HepG2 (cell line): ENCODE measurements around the gene MRPL51. TPM values are rescaled to one million over a fixed set of nuclear protein-coding genes. Genes with fewer than 3 reads are reported as not detected.

ENCODE experiments used
- ATAC-seq: fragments of 200-7000 bp; cut with Tn5 transposase; 3 replicates; pipeline ENCODE4 v1.9.1; 2020; ENCODE audit warnings: mild to moderate bottlenecking, moderate library complexity
- BruUV-seq: library from RNA; stranded (reverse); fragments of 400-500 nt; replicated peaks from 2 replicates; lab custom pipeline; 2021; lab: Mats Ljungman, UMichigan
- CTCF ChIA-PET: fragments of 300-600 bp; formaldehyde crosslinking; extraction: SDS; loops from one replicate; lab custom pipeline; 2021; ENCODE audit warnings: low total read pairs, inconsistent platforms, low intra/inter-chr PET ratio; lab: Yijun Ruan, JAX
- POLR2A ChIA-PET: fragments of 350-600 bp; sonication (Branson Sonifier 250); formaldehyde crosslinking; loops from one replicate; lab custom pipeline; 2020; ENCODE audit warnings: antibody characterized with exemption, inconsistent platforms; lab: Yijun Ruan, JAX
- DNase-seq: peaks from one replicate; pipeline ENCODE4 v3.0.0-alpha.2; 2015; ENCODE audit warnings: low spot score
- FAIRE-seq: peaks from 3 replicates; lab custom pipeline; 2011; peaks lifted over from hg19 to GRCh38; lab: Jason Lieb, UNC
- H2AFZ ChIP-seq: one replicate; pipeline ENCODE4 v1.6.1; 2011; ENCODE audit warnings: low read length, inconsistent platforms
- H3K27ac ChIP-seq: fragments of 300-600 bp; 3 replicates; pipeline ENCODE4 v1.8.0; 2011; ENCODE audit warnings: mixed run types, mild to moderate bottlenecking, mixed read lengths, low read length, inconsistent platforms; ENCODE audit not compliant: insufficient read depth; ENCODE audit errors: extremely low read length
- H3K27me3 ChIP-seq, 2 experiments: fragments of 200-600 bp in 1 of 2; 2 replicates in 1 of 2; 3 replicates in 1 of 2; pipeline versions ENCODE4 v1.6.0 to v1.8.0; 2011; ENCODE audit warnings: low read length in 2 of 2, mild to moderate bottlenecking in 2 of 2, moderate library complexity in 2 of 2, inconsistent platforms in 1 of 2; ENCODE audit not compliant: insufficient read depth in 2 of 2, control insufficient read depth in 1 of 2
- H3K36me3 ChIP-seq, 2 experiments: fragments of 200-600 bp in 1 of 2; replicated peaks in 1 of 2; 2 replicates in 1 of 2; 3 replicates in 1 of 2; pipeline versions ENCODE4 v1.5.1 to v1.8.0; 2011; ENCODE audit warnings: low read length in 2 of 2, inconsistent platforms in 1 of 2; ENCODE audit not compliant: insufficient read depth in 2 of 2, control insufficient read depth in 1 of 2
- H3K4me1 ChIP-seq: 2 replicates; pipeline ENCODE4 v1.5.1; 2012; ENCODE audit warnings: low read length, inconsistent platforms; ENCODE audit not compliant: insufficient read depth
- H3K4me2 ChIP-seq: 2 replicates; pipeline ENCODE4 v1.6.0; 2011; ENCODE audit warnings: low read depth, low read length, inconsistent platforms
- H3K4me3 ChIP-seq, 3 experiments: fragments of 200-600 bp in 1 of 3; sonication (generic), shearing (Covaris generic) in 1 of 3; replicated peaks in 1 of 3; 2 replicates each; pipeline ENCODE4 v1.5.1; 2011 to 2016; ENCODE audit warnings: low read length in 3 of 3, inconsistent platforms in 2 of 3, low read depth in 2 of 3, mild to moderate bottlenecking in 2 of 3, control low read depth in 1 of 3, mixed read lengths in 1 of 3; ENCODE audit not compliant: insufficient read depth in 1 of 3
- H3K79me2 ChIP-seq: one replicate; pipeline ENCODE4 v1.6.1; 2011; ENCODE audit warnings: low read length, inconsistent platforms; ENCODE audit not compliant: insufficient read depth
- H3K9ac ChIP-seq: 2 replicates; pipeline ENCODE4 v1.6.0; 2011; ENCODE audit warnings: mild to moderate bottlenecking, low read depth, low read length, inconsistent platforms; ENCODE audit not compliant: insufficient read depth
- H3K9me3 ChIP-seq: 2 replicates; pipeline ENCODE4 v1.5.1; 2012; ENCODE audit warnings: mild to moderate bottlenecking, low read length
- H4K20me1 ChIP-seq: 2 replicates; pipeline ENCODE4 v1.6.0; 2011; ENCODE audit warnings: inconsistent platforms, mild to moderate bottlenecking, low read length, moderate library complexity; ENCODE audit not compliant: insufficient read depth
- BCL3 ChIP-seq: sonication (generic); formaldehyde crosslinking; IDR thresholded peaks from 2 replicates; pipeline ENCODE4 v1.5.1; 2020; ENCODE audit warnings: mild to moderate bottlenecking, missing genetic modification reagents, moderate library complexity
- ESRRA ChIP-seq: sonication (generic); formaldehyde crosslinking; IDR thresholded peaks from 2 replicates; pipeline ENCODE4 v1.5.1; 2020; ENCODE audit warnings: mild to moderate bottlenecking, low read depth, missing genetic modification reagents
- MTERF4 ChIP-seq: sonication (generic); formaldehyde crosslinking; IDR thresholded peaks from 2 replicates; pipeline ENCODE4 v1.8.0; 2023; ENCODE audit warnings: mild to moderate bottlenecking, missing genetic modification reagents
- NONO ChIP-seq, 2 experiments: fragments of 450-650 bp in 1 of 2; sonication (generic) in 1 of 2; formaldehyde crosslinking in 1 of 2; IDR thresholded peaks in 1 of 2; conservative IDR thresholded peaks in 1 of 2; 2 replicates each; pipeline versions ENCODE4 v1.6.1 to v1.8.0; 2017 to 2022; ENCODE audit warnings: mild to moderate bottlenecking in 1 of 2, missing genetic modification reagents in 1 of 2, moderate library complexity in 1 of 2
- RBM22 ChIP-seq: fragments of 200-400 bp; formaldehyde crosslinking; optimal IDR thresholded peaks from 2 replicates; pipeline ENCODE3; 2017; ENCODE audit warnings: mild to moderate bottlenecking, low read length, moderate library complexity
- SMARCE1 ChIP-seq: fragments of 450-650 bp; IDR thresholded peaks from 2 replicates; pipeline ENCODE4 v1.6.1; 2017; ENCODE audit warnings: borderline replicate concordance
- SMYD3 ChIP-seq: sonication (generic); formaldehyde crosslinking; IDR thresholded peaks from 2 replicates; pipeline ENCODE4 v1.8.1; 2023; ENCODE audit warnings: mild to moderate bottlenecking, missing genetic modification reagents
- SNAI1 ChIP-seq: sonication (generic); formaldehyde crosslinking; IDR thresholded peaks from 2 replicates; pipeline ENCODE4 v1.5.0; 2020; ENCODE audit warnings: mild to moderate bottlenecking, missing genetic modification reagents, borderline replicate concordance
- TOPORS ChIP-seq: sonication (generic); formaldehyde crosslinking; IDR thresholded peaks from 2 replicates; pipeline ENCODE4 v1.8.0; 2023; ENCODE audit warnings: mild to moderate bottlenecking, missing genetic modification reagents
- ZBTB7A ChIP-seq: sonication (generic); formaldehyde crosslinking; IDR thresholded peaks from 2 replicates; pipeline ENCODE4 v1.8.0; 2022; ENCODE audit warnings: mild to moderate bottlenecking, missing genetic modification reagents
- ZHX1 ChIP-seq: sonication (generic); formaldehyde crosslinking; IDR thresholded peaks from 2 replicates; pipeline ENCODE4 v1.8.1; 2022; ENCODE audit warnings: low read depth, mild to moderate bottlenecking, missing genetic modification reagents
- ZNF839 ChIP-seq: sonication (generic); formaldehyde crosslinking; IDR thresholded peaks from 2 replicates; pipeline ENCODE4 v1.4.0; 2020; ENCODE audit warnings: missing genetic modification reagents, mild to moderate bottlenecking, borderline replicate concordance
- WGBS: methylation state at CpG from one replicate; pipeline ENCODE4 v1.1.6; 2017; ENCODE audit warnings: low lambda C conversion rate; 5-methylcytosine and 5-hydroxymethylcytosine counted together
- in situ Hi-C: cut with HindIII; loops from 2 replicates; pipeline ENCODE4 v1.10.0; 2017; ENCODE audit warnings: low pct_unique_long_range_greater_than_20kb; ENCODE audit not compliant: extremely low pct_ligation_motif_present
- intact Hi-C: fragments of 100-400 bp; cut with micrococcal nuclease; formaldehyde crosslinking; loops from one replicate; pipeline ENCODE4 v1.10.0; 2022; ENCODE audit not compliant: unreplicated experiment
- polyA plus RNA-seq, 8 experiments: library from polyadenylated mRNA; depleted of rRNA in 3 of 8; stranded (reverse) in 7 of 8; unstranded in 1 of 8; fragments of >200 nt; fragmentation: Illumina TruSeq in 4 of 8; extraction: Trizol in 4 of 8; gene quantifications; 2 replicates each; pipeline versions ENCODE4 v1.2.1 to v1.2.3, GENCODE V29; 2011 to 2016; ENCODE audit warnings: low read depth in 4 of 8, missing spikeins in 1 of 8, mixed read lengths in 1 of 8; ENCODE audit not compliant: insufficient read depth in 1 of 8
- total RNA-seq, 5 experiments: library from RNA; depleted of rRNA; stranded (reverse); fragments of >200 nt; fragmentation: Illumina TruSeq; extraction: Trizol; gene quantifications; 2 replicates each; pipeline ENCODE4 v1.2.3, GENCODE V29; 2016; ENCODE audit warnings: low read depth in 1 of 5
- TF ChIP-seq, protein P1 (sequence below): sonication (generic); formaldehyde crosslinking; IDR thresholded peaks from 2 replicates; pipeline ENCODE4 v1.4.0; 2020; ENCODE audit warnings: missing genetic modification reagents, borderline replicate concordance

MRPL51 gene
- total and polyA plus RNA-seq, 2 of the 13 experiments (the other 11 are each of a cell fraction or from before 2014, with no cell fraction given) = 64.8 to 278 TPM

GRCh38 chr12:6452245-6452943 lies 40.7 kb downstream of the MRPL51 start:
- peak overlapping the region; percentile 88 for H3K9ac ChIP-seq
- BruUV-seq = no TSS peak
- H4K20me1 ChIP-seq = no peaks in the 10 kb centered on the region
- intact Hi-C loops = no loop called here
- DNase-seq = no peak
- H3K4me1 ChIP-seq = peaks cover 28% of the 10 kb centered on the region
- H3K36me3 ChIP-seq = peaks cover 0 to 10% of the 10 kb centered on the region in 2 experiments; a peak in 3 of 5 replicates
- H3K4me3 ChIP-seq = peak overlapping the region; percentile 87 to 94 (median 90)
- H3K4me2 ChIP-seq = peak overlapping the region; percentile 95
- POLR2A ChIA-PET = interaction anchor here (0.9 to 4.0 kb wide), 22 partner anchors 9 to 139 kb away, joined by 3 to 68 read pairs (median 8); partner anchors contain the start of genes GAPDH, MRPL51, SCNN1A and VAMP1
- H3K79me2 ChIP-seq = peaks cover 4% of the 10 kb centered on the region
- no peaks in the 10 kb centered on the region; a peak in 1 of 5 replicates for H3K27me3 ChIP-seq
- H2AFZ ChIP-seq = peak overlapping the region; percentile 39
- no peaks in the 10 kb centered on the region for H3K9me3 ChIP-seq
- FAIRE-seq = no peak
- CTCF ChIA-PET = no interaction called here
- 20% methylated on average over 8 of the region's 9 CpGs for WGBS
- peak; percentile 52 for ATAC-seq
- in situ Hi-C loops = loop anchor here (25.0 kb wide), 1 partner anchor 390 kb away; no protein-coding TSS in a partner anchor
- peak overlapping the region; percentile 90 for H3K27ac ChIP-seq
- TF ChIP-seq RBM22 = no peak
- 0 out of 2 replicates have a peak, but pooled peaks have one; percentile 49 for TF ChIP-seq ZNF839
- TF ChIP-seq SMYD3 = no peak
- TF ChIP-seq NONO (IDR thresholded peaks at IDR 0.05) = no peak
- 0 out of 2 replicates have a peak, but pooled peaks have one; percentile 17 for TF ChIP-seq NONO (CRISPR knock-in tag; conservative IDR thresholded peaks at IDR 0.05)
- 0 out of 2 replicates have a peak, but pooled peaks have one; percentile 25 for TF ChIP-seq ZHX1
- TF ChIP-seq SMARCE1 = no peak
- TF ChIP-seq BCL3 (CRISPR knock-in tag) = 0 out of 2 replicates have a peak, but pooled peaks have one; percentile 24
- 0 out of 2 replicates have a peak, but pooled peaks have one; percentile 2 for TF ChIP-seq ZBTB7A (CRISPR knock-in tag)
- no peak for TF ChIP-seq MTERF4 (CRISPR knock-in tag)
- peak; percentile 59; the same call in 1 of the 2 replicates for TF ChIP-seq ESRRA
- 0 out of 2 replicates have a peak, but pooled peaks have one; percentile 54 for TF ChIP-seq SNAI1
- 0 out of 2 replicates have a peak, but pooled peaks have one; percentile 28 for TF ChIP-seq TOPORS
- TF ChIP-seq, protein P1, sequence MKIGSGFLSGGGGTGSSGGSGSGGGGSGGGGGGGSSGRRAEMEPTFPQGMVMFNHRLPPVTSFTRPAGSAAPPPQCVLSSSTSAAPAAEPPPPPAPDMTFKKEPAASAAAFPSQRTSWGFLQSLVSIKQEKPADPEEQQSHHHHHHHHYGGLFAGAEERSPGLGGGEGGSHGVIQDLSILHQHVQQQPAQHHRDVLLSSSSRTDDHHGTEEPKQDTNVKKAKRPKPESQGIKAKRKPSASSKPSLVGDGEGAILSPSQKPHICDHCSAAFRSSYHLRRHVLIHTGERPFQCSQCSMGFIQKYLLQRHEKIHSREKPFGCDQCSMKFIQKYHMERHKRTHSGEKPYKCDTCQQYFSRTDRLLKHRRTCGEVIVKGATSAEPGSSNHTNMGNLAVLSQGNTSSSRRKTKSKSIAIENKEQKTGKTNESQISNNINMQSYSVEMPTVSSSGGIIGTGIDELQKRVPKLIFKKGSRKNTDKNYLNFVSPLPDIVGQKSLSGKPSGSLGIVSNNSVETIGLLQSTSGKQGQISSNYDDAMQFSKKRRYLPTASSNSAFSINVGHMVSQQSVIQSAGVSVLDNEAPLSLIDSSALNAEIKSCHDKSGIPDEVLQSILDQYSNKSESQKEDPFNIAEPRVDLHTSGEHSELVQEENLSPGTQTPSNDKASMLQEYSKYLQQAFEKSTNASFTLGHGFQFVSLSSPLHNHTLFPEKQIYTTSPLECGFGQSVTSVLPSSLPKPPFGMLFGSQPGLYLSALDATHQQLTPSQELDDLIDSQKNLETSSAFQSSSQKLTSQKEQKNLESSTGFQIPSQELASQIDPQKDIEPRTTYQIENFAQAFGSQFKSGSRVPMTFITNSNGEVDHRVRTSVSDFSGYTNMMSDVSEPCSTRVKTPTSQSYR = peak; percentile 92
